AG04450 (cell line): ENCODE data around the gene GFAP. TPM values are rescaled to one million over a fixed set of nuclear protein-coding genes. Genes with fewer than 3 reads are reported as not detected.
A peak's percentile ranks its signal among the peaks of the same experiment; 100 is the strongest.

Experiments
- CTCF ChIA-PET: fragments of 300-600, 350-600 bp; formaldehyde crosslinking; extraction: SDS; loops from one replicate; lab custom pipeline; 2022; ENCODE audit warnings: antibody characterized with exemption, inconsistent platforms; lab: Charles Lee
- POLR2A ChIA-PET: fragments of 350-600 bp; formaldehyde crosslinking; extraction: SDS; loops from one replicate; lab custom pipeline; 2021; ENCODE audit warnings: antibody characterized with exemption, inconsistent platforms; lab: Yijun Ruan, JAX
- DNase-seq: peaks from one replicate; pipeline ENCODE4 v3.0.0-alpha.2; 2011; ENCODE audit warnings: low read depth, low spot score
- H3K27ac ChIP-seq: one replicate; pipeline ENCODE4 v1.5.1; 2012; ENCODE audit warnings: low read depth, low read length, control low read depth
- H3K27me3 ChIP-seq: one replicate; pipeline ENCODE4 v1.6.0; 2012; ENCODE audit warnings: low read length; ENCODE audit not compliant: control insufficient read depth, insufficient read depth
- H3K4me3 ChIP-seq: 2 replicates; pipeline ENCODE4 v1.5.1; 2011; ENCODE audit warnings: mild to moderate bottlenecking, low read depth, low read length, control low read depth
- H3K9me3 ChIP-seq: 2 replicates; pipeline ENCODE4 v1.5.1; 2012; ENCODE audit warnings: low read length; ENCODE audit not compliant: control insufficient read depth, insufficient read depth
- polyA plus RNA-seq: library from polyadenylated mRNA; depleted of rRNA; stranded (reverse); fragments of >200 nt; gene quantifications from 2 replicates; pipeline ENCODE4 v1.2.3, GENCODE V29; 2011
- TF ChIP-seq, protein P1 (sequence below): IDR thresholded peaks from 2 replicates; pipeline ENCODE4 v1.5.1; 2011; ENCODE audit warnings: low read depth, low read length, control low read depth, inconsistent platforms

GFAP gene
- polyA plus RNA-seq, 1 experiment = 0.40 TPM

DNA sequence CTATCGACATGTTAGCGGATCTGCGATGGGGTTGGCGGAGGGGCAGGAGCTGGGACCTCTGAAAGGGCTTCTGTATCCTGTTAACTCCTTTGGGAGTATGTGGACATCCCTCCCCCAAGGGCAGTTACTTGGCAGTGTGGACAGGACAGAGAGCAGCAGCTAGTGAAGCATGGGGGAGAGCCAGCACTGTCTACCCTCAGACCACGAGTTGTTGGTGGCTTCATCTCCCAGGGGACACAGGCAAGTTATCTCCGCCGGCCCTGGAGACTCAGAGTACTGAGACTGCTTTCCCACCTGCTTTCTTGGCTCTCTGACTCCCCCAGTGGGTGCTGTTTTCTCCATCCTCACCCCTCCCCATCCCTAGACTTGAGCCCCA is 5.3 kb upstream of the GFAP start:
- no peak for DNase-seq
- no peaks in the 10 kb centered on the region for H3K27me3 ChIP-seq
- no peak overlapping the region for H3K27ac ChIP-seq
- no peaks in the 10 kb centered on the region for H3K9me3 ChIP-seq
- CTCF ChIA-PET = interaction anchor here (0.5 to 8.7 kb wide), 35 partner anchors 10 to 215 kb away, joined by 3 to 244 read pairs (median 5); partner anchors contain the start of genes ACBD4 and EFTUD2
- TF ChIP-seq, protein P1, sequence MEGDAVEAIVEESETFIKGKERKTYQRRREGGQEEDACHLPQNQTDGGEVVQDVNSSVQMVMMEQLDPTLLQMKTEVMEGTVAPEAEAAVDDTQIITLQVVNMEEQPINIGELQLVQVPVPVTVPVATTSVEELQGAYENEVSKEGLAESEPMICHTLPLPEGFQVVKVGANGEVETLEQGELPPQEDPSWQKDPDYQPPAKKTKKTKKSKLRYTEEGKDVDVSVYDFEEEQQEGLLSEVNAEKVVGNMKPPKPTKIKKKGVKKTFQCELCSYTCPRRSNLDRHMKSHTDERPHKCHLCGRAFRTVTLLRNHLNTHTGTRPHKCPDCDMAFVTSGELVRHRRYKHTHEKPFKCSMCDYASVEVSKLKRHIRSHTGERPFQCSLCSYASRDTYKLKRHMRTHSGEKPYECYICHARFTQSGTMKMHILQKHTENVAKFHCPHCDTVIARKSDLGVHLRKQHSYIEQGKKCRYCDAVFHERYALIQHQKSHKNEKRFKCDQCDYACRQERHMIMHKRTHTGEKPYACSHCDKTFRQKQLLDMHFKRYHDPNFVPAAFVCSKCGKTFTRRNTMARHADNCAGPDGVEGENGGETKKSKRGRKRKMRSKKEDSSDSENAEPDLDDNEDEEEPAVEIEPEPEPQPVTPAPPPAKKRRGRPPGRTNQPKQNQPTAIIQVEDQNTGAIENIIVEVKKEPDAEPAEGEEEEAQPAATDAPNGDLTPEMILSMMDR = no peak
- POLR2A ChIA-PET = interaction anchor here (0.9 to 1.5 kb wide), 4 partner anchors 11 to 228 kb away, joined by 3 to 7 read pairs (median 4); partner anchors contain the start of gene HEXIM1
- no peak overlapping the region for H3K4me3 ChIP-seq

DNA sequence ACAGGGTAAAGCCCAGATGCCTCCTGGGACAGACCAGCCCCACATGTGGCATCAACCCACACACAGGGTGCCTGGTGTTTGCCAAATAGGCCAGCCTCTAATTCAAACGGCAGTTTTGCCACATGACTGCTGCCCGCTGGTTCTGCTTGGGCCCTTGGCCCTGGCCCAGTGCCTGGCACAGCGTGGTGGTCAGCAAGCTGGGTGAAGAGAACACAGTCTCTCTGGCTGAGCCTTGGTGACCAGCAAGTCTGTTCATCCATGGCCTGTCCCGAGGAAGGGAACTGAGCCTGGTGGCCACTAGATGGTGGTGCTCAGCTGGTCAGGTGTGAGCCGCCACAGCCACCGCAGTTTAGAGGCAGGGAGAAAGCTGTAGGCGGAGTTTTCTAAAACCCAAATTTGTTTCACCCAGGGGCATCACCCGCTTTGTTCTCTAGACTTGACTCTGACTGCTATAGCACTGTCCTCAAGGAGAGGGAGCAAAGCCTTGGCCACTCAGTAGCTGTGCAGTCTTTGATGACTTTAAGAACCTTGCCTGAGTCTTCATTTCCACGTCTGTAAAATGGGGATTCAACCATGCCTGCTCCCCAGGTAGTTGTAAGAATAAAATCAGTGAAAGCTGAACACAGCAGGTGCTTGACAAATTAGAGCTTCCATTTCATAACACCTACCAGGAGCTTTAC is 4.7 kb upstream of the GFAP start:
- CTCF ChIA-PET = interaction anchor here (0.5 to 8.7 kb wide), 35 partner anchors 10 to 215 kb away, joined by 3 to 244 read pairs (median 5); partner anchors contain the start of genes ACBD4 and EFTUD2
- no peaks in the 10 kb centered on the region for H3K27me3 ChIP-seq
- H3K9me3 ChIP-seq = no peaks in the 10 kb centered on the region; the same call in 1 of the 2 replicates
- no peak overlapping the region for H3K27ac ChIP-seq
- H3K4me3 ChIP-seq = no peak overlapping the region
- DNase-seq = peak; percentile 55
- TF ChIP-seq, protein P1 = peak; percentile 87
- POLR2A ChIA-PET = interaction anchor here (0.8 to 1.5 kb wide), 4 partner anchors 10 to 228 kb away, joined by 3 to 7 read pairs (median 4); partner anchors contain the start of gene HEXIM1

DNA sequence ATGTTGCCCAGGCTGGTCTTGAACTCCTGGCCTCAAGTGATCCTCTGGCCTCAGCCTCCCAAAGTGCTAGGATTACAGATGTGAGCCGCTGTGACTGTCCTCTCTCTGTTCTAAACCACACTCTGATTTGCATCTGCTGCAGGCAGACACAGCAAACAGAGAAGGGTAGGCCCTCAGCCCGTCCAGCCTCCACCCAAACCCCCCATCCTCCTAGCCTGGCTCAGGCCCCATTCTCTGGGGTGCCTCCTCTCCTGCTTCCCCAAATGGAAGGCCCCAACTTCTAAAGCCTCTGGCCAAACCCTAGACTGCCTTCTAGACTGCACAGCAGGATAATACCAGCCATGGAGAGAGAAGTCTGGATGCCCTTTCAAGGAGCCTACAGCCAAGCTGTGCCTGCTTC is 4.1 kb upstream of the GFAP start:
- Histone ChIP-seq H3K27ac (no peak overlapping the region), H3K9me3 (no peaks in the 10 kb centered on the region; the same call in 1 of the 2 replicates), H3K27me3 (no peaks in the 10 kb centered on the region), H3K4me3 (no peak overlapping the region)
- DNase-seq = no peak
- ChIA-PET POLR2A (interaction anchor here (0.6 to 1.5 kb wide), 4 partner anchors 10 to 125 kb away, joined by 3 to 7 read pairs (median 4); no protein-coding TSS in a partner anchor), CTCF (interaction anchor here (0.7 to 8.7 kb wide), 14 partner anchors 12 to 216 kb away, joined by 3 to 244 read pairs (median 8); partner anchors contain the start of genes ACBD4 and EFTUD2)
- TF ChIP-seq, protein P1 = no peak

DNA sequence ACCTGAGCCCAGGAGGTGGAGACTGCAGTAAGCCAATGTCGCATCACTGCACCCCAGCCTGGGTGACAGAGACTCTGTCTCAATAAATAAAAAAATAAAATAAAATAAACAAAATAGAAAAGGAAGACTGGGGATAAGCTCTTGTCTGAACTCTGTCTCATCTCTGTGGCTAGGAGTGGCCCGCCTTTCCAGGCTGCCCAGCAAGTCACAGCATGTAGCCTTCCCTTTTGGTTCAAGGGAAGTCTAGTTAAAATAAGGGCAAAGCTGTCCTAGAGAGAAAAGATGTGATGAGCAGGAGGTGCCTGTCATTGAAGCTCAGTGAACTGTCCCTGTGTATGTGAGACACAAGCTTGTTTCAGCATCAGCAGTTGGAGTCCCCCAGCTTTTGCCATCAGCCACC is 2.7 kb upstream of the GFAP start:
- Histone ChIP-seq H3K4me3 (no peak overlapping the region), H3K27ac (no peak overlapping the region), H3K9me3 (no peaks in the 10 kb centered on the region; the same call in 1 of the 2 replicates), H3K27me3 (peaks cover 8% of the 10 kb centered on the region)
- CTCF ChIA-PET = interaction anchor here (0.9 to 8.7 kb wide), 7 partner anchors 8 to 217 kb away, joined by 3 to 244 read pairs (median 9); partner anchors contain the start of gene ACBD4
- DNase-seq = no peak
- POLR2A ChIA-PET = interaction anchor here (0.7 kb wide), 1 partner anchor 103 kb away, joined by 3 read pairs; no protein-coding TSS in a partner anchor
- TF ChIP-seq, protein P1 = no peak

DNA sequence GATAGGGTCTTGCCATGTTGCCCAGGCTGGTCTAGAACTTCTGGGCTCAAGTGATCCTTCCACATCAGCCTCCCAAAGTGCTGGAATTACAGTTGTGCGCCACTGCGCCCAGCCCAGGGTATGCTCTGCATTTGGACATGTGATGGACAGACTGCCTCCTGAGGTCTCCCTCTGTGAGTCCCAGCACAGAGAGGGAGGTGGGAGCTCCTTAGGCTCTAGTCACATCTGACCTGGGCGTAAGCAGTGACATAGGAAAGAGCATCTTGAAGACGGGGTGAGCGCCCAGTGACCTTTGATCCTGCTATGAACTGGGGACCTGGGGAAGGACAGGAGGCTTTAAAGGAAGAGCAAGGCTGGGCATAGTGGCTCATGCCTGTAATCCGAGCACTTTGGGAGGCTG is 2.2 kb upstream of the GFAP start:
- Histone ChIP-seq H3K27ac (no peak overlapping the region), H3K9me3 (no peaks in the 10 kb centered on the region; the same call in 1 of the 2 replicates), H3K4me3 (no peak overlapping the region), H3K27me3 (peaks cover 10% of the 10 kb centered on the region)
- POLR2A ChIA-PET = no interaction called here
- DNase-seq = no peak
- TF ChIP-seq, protein P1 = no peak
- CTCF ChIA-PET = interaction anchor here (1.5 to 8.7 kb wide), 6 partner anchors 8 to 218 kb away, joined by 4 to 244 read pairs (median 10); partner anchors contain the start of gene ACBD4
